ENCODE measurements around the gene ARF3. TPM values are rescaled to one million over a fixed set of nuclear protein-coding genes. Genes with fewer than 3 reads are reported as not detected.

The ARF3 gene
- total and polyA plus RNA-seq, 4 donors, result 14.1 to 29.5 (median 19.4) TPM

DNA sequence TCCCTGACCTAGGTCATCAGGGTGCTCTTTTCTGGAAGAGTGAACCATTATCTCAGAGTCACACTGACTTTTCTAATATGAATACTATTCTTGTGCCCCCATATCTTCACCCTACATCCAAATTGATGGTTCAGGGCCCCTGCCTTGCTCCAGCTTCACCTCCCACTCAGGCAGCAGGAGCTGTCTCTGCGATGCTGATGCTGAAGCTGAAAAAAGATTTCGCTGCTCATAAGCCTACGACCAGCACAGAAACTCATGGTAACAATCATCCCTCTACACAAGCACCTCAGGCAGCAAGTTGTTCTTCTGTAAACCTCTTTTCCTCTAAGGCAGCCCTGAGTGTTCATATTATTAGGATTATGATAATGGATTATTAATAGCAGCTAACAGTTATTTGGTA, 3.2 kb downstream of the ARF3 start:
- Histone ChIP-seq H3K4me1 (ENCODE audit: control insufficient read depth in 4 of 4, insufficient read depth in 4 of 4, low read length in 3 of 4) (peaks cover 0 to 22% (median 10%) of the 10 kb centered on the region in 4 donors), H3K9ac (ENCODE audit: low read depth in 1 of 2, low read length in 2 of 2) (no peak overlapping the region)

DNA sequence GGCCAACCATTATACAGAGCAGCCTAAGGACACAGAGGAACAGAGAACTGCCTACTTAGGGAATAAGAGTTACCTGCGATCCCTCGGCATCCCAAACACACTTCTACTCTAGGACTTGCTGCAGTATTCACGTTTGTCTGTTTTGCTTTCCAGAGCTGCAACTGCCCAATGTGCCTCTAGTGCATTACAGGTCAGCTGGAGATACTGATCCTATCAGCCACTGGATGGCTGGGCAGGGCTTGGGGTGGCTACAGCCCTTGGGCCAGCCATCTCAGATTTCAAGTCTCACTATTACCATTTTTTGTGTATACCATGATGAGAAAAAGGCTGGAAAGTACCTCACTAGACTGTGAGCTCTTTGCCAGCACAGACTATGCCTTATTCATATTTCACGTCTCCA, 4.6 kb downstream of the ARF3 start:
- Histone ChIP-seq H3K9me3 (ENCODE audit: control insufficient read depth in 4 of 4, low read length in 3 of 4) (no peaks in the 10 kb centered on the region), H3K27ac (ENCODE audit: low read depth in 1 of 2, low read length in 2 of 2) (no peak overlapping the region), H3K9ac (ENCODE audit: low read depth in 1 of 2, low read length in 2 of 2) (no peak overlapping the region), H3K27me3 (ENCODE audit: control insufficient read depth in 4 of 4, insufficient read depth in 4 of 4, low read length in 3 of 4) (no peaks in the 10 kb centered on the region), H3K36me3 (ENCODE audit: control insufficient read depth in 4 of 4, insufficient read depth in 3 of 4, low read depth in 1 of 4, low read length in 3 of 4) (peaks cover 0 to 4% (median 0%) of the 10 kb centered on the region in 4 donors), H3K4me3 (ENCODE audit: low read depth in 1 of 3, low read length in 3 of 3) (no peak overlapping the region), H3K4me1 (ENCODE audit: control insufficient read depth in 4 of 4, insufficient read depth in 4 of 4, low read length in 3 of 4) (peaks cover 0 to 17% (median 9%) of the 10 kb centered on the region in 4 donors)
- WGBS, result 95% methylated on average over 4 of the region's 4 CpGs
- DNase-seq (ENCODE audit: low spot score), result no peak
- TF ChIP-seq GABPA (IDR thresholded peaks at IDR 0.05 in 1 of 2, conservative IDR thresholded peaks at IDR 0.05 in 1 of 2) (no peak), REST (IDR thresholded peaks at IDR 0.05) (no peak), JUND (IDR thresholded peaks at IDR 0.05) (no peak), EGR1 (IDR thresholded peaks at IDR 0.05; ENCODE audit: low read depth in 2 of 2) (no peak), FOXA1 (IDR thresholded peaks at IDR 0.05) (no peak), TAF1 (conservative IDR thresholded peaks at IDR 0.05) (no peak), YY1 (IDR thresholded peaks at IDR 0.05) (no peak), SP1 (IDR thresholded peaks at IDR 0.05) (no peak), HNF4G (IDR thresholded peaks at IDR 0.05) (no peak), RAD21 (IDR thresholded peaks at IDR 0.05) (no peak)

More for the DNA sequence above, 3.2 kb downstream of the ARF3 start:
- no peak for TF ChIP-seq ATF3 (IDR thresholded peaks at IDR 0.05)
- TF ChIP-seq, protein P1, sequence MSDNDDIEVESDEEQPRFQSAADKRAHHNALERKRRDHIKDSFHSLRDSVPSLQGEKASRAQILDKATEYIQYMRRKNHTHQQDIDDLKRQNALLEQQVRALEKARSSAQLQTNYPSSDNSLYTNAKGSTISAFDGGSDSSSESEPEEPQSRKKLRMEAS (IDR thresholded peaks at IDR 0.05), result no peak
- no peak for TF ChIP-seq YY1 (IDR thresholded peaks at IDR 0.05)
- TF ChIP-seq FOXA2 (IDR thresholded peaks at IDR 0.05), result no peak
- no peak for TF ChIP-seq JUND (IDR thresholded peaks at IDR 0.05)
- TF ChIP-seq REST (IDR thresholded peaks at IDR 0.05), result no peak
- TF ChIP-seq RXRA (IDR thresholded peaks at IDR 0.05), result no peak
- no peaks in the 10 kb centered on the region for H3K27me3 ChIP-seq (ENCODE audit: control insufficient read depth in 4 of 4, insufficient read depth in 4 of 4, low read length in 3 of 4)
- DNase-seq (ENCODE audit: low spot score), result no peak
- H3K4me3 ChIP-seq (ENCODE audit: low read depth in 1 of 3, low read length in 3 of 3), result no peak overlapping the region
- no peaks in the 10 kb centered on the region for H3K9me3 ChIP-seq (ENCODE audit: control insufficient read depth in 4 of 4, low read length in 3 of 4)
- H3K27ac ChIP-seq (ENCODE audit: low read depth in 1 of 2, low read length in 2 of 2), result no peak overlapping the region
- WGBS, result 97% methylated on average over 3 of the region's 3 CpGs
- peaks cover 0 to 3% (median 0%) of the 10 kb centered on the region in 4 donors for H3K36me3 ChIP-seq (ENCODE audit: control insufficient read depth in 4 of 4, insufficient read depth in 3 of 4, low read depth in 1 of 4, low read length in 3 of 4)
